Suppressor macrophage treated with lipopolysaccharide for 4 hours (primary cell): Measurements from ENCODE around the gene MPLKIP.
"Not testable (repeated sequence)": the region's sequence is repeated elsewhere in the genome, so short reads cannot be mapped to it uniquely, and the experiment has no call there.

ENCODE experiments used
- DNase-seq: peaks from one replicate; pipeline ENCODE4 v3.0.0-alpha.2; 2020

MPLKIP gene

DNA sequence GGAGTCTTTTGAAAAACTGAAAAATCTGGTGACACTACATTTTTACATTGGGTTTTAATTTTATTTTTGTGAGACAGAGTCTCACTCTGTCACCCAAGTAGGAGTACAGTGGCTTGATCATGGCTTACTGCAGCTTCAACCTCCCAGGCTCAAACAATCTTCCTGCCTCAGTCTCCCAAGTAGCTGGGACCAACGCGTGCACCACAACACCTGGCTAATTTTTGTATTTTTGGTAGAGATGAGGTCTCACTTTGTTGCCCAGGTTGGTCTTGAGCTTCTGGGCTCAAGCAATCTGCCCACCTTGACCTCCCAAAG is 11.5 kb downstream of the MPLKIP start:
- DNase-seq: no peak

GRCh38 chr7:40122100-40122939 is 12.1 kb downstream of the MPLKIP start:
- not testable (repeated sequence) for DNase-seq

- DNase-seq: no peak
These were observed 14.4 kb downstream of the MPLKIP start for GRCh38 chr7:40120020-40120419.

DNA sequence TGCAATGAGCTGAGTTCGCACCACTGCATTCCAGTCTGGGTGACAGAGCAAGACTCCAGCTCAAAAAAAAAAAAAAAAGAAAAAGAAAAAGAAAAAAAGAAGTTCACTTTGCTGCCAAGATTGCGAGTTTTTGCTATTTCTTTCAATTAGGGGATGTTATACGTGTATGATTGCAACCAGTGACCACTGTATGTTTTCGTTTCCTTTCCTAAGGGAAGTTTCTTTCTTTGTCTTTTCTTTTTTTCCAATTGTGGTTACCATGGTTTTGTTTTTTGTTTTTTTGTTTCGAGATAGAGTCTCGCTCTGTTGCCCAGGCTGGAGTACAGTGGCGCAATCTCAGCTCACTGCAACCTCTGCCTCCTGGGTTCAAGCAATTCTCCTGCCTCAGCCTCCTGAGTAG is 16.2 kb downstream of the MPLKIP start:
- DNase-seq: peak; percentile 20

- DNase-seq: not testable (repeated sequence)
These were observed 17.2 kb downstream of the MPLKIP start for GRCh38 chr7:40117199-40117598.

- DNase-seq: no peak
These were observed 18.5 kb downstream of the MPLKIP start for GRCh38 chr7:40115936-40116335.

DNA sequence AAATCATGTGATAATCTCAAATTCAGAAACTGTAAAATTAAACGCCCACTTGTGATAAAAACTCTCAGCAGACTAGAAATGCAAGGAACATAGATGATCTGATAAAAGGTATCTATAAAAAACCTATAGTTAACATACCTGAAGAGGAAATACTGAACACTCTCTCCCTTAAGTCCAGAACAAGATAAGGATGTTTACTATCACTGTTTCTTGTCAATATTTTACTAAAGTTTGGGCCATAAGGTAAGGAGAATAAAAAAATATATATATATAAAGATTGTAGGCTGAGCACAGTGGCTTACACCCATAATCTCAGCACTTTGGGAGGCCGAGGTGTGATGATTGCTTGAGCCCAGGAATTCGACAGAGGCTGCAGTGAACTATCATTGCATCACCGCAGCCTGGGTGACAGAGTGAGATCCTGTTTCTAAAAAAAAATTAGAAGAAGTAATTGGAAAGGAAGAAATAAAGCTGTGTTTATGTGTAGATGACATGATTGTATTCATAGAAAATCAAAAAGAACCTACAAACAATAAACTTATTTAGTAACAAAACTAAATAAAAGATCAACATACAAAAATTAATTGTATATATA is 28.4 kb downstream of the MPLKIP start:
- DNase-seq: peak; percentile 21

DNA sequence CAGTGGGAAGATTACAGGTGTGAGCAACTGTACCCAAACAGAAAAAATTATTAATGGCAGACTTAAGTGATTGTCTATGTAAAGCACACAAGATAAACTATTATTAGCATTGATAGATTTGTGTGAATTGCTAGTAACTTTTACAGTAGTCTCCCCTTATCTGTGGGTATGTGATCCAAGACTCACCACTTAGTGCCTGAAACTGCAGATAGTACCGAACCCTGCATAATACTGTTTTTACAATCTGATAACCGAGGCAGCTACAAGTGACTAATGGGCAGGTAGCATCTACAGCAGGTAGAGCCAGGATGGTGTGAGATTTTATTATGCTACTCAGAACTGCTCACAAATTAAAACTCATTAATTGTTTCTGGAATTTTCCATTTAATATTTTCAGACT is 31.5 kb downstream of the MPLKIP start:
- DNase-seq: no peak

- DNase-seq: no peak
These were observed 33.2 kb downstream of the MPLKIP start for GRCh38 chr7:40101201-40101600.

DNA sequence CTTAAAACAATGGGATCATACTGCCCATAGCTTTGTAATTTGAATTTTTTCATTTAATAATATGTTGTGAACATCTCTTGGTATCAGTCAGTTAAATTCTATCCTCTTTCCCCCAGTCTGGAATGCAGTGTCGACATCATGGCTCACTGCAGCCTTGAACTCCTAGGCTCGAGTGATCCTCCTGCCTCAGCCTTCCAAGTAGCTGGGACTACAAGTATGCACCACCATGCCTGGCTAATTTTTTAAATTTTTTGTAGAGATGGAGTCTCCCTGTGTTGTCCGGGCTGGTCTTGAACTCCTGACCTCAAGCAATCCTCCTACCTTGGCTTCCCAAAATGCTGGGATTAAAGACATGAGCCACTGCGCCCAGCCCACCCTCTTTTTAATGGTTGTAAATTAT is 34.6 kb downstream of the MPLKIP start:
- DNase-seq: no peak

- no peak for DNase-seq
These were observed 35.6 kb downstream of the MPLKIP start for GRCh38 chr7:40098810-40099209.

DNA sequence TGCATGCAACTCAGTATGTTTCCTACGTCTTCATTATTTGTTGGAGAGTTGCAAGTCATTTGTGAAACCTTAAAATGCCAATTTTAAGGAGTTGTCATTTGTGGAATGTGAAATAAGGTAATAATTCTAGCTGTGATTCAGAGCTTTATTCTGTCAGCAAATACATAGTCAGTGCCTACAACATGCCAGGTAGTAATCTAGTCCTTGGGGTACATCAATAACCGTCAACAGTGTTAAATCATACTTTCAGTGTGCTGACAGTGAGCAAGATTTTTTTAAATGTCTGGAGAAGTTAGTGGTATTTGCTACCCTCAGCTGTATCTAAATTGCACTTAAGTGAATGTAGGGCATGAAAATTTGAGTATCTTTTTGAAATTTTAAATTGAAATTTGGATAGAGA is 36.7 kb downstream of the MPLKIP start:
- DNase-seq: no peak

- no peak for DNase-seq
These were observed 38.6 kb downstream of the MPLKIP start for GRCh38 chr7:40095695-40096327.

DNA sequence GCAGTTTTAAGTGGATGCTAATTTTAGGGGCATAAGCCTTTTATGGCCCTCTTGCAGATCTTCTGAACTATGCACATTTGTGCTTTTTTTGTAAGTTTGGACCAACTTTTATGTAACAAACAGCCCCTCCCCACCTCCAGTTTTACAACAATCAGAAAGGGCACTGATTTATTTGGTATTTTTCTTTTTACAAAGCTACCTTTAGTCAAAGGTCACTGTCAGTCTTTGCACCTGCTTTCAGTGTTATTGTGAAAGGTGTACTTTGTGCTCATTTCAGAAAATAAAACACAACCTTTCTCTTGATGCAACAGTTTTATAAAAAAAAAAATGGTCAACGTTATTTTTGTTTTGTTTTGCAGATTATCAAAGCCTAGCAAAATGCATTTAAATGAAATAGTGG is 39.2 kb downstream of the MPLKIP start:
- no peak for DNase-seq

- no peak for DNase-seq
These were observed 40.6 kb downstream of the MPLKIP start for GRCh38 chr7:40093631-40094350.

- no peak for DNase-seq
These were observed 42.2 kb downstream of the MPLKIP start for GRCh38 chr7:40092182-40092581.

- DNase-seq: peak; percentile 77
These were observed 56.6 kb downstream of the MPLKIP start for GRCh38 chr7:40077849-40078248.
